Chondrocyte (in vitro differentiated cells): ENCODE measurements around the gene HDDC3. TPM values are rescaled to one million over a fixed set of nuclear protein-coding genes. Genes with fewer than 3 reads are reported as not detected.
A peak's percentile ranks its signal among the peaks of the same experiment; 100 is the strongest.

Source experiments
- DNase-seq: peaks from one replicate; pipeline ENCODE4 v3.0.0; 2021; ENCODE audit warnings: mixed read lengths, low spot score
- H3K27ac Mint-ChIP-seq: one replicate; pipeline ENCODE4 v1.8.0; 2021; ENCODE audit warnings: mild to moderate bottlenecking, moderate library complexity, mixed read lengths; ENCODE audit not compliant: unreplicated experiment
- H3K27me3 Mint-ChIP-seq: 2 replicates; pipeline ENCODE4 v1.8.0; 2021; ENCODE audit warnings: low read depth, mixed read lengths
- H3K36me3 Mint-ChIP-seq: 2 replicates; pipeline ENCODE4 v1.8.0; 2021; ENCODE audit warnings: low read depth, mixed read lengths
- H3K4me1 Mint-ChIP-seq: 2 replicates; pipeline ENCODE4 v1.8.0; 2021; ENCODE audit warnings: low read depth, mild to moderate bottlenecking, mixed read lengths
- H3K4me3 Mint-ChIP-seq: one replicate; pipeline ENCODE4 v1.8.0; 2021; ENCODE audit warnings: mild to moderate bottlenecking, moderate library complexity, mixed read lengths; ENCODE audit not compliant: unreplicated experiment
- H3K9me3 Mint-ChIP-seq: 2 replicates; pipeline ENCODE4 v1.8.0; 2021; ENCODE audit warnings: low read depth, mixed read lengths
- CTCF ChIP-seq: fragments of 200-600 bp; sonication (generic); IDR thresholded peaks from 2 replicates; pipeline ENCODE4 v1.5.0; 2021; ENCODE audit warnings: antibody characterized with exemption, mild to moderate bottlenecking, moderate library complexity
- total RNA-seq: library from RNA; stranded (reverse); gene quantifications from 3 replicates; pipeline ENCODE4 v1.2.1, GENCODE V29; 2021

Gene HDDC3
- total RNA-seq, 1 donor from 2014 or later, result 10.8 TPM

DNA sequence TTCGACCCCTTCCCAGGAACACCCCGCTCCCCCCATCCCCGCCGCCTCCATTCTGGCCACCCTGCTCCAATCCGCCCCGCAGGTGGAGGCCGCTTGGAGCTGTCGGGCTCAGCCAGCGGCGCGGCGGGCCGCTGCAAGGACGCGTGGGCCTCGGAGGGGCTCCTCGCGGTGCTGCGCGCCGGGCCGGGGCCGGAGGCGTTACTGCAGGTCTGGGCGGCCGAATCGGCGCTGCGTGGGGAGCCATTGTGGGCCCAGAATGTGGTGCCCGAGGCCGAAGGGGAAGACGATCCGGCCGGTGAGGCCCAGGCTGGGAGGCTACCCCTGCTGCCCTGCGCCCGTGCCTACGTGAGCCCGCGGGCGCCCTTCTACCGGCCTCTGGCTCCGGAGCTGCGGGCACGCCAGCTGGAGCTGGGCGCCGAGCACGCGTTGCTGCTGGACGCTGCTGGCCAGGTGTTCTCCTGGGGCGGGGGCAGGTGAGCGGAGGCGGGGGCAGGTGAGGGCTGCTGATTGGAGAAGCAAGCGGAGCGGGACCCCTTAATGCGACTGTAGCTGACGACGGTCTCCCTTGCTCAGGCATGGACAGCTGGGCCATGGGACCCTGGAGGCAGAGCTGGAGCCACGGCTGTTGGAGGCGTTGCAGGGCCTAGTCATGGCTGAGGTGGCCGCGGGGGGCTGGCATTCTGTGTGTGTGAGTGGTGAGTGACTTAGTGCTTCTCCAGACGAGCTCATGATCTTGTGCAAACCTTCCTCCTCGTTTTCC lies 24.9 kb upstream of the HDDC3 start:
- H3K27me3 Mint-ChIP-seq, result no peaks in the 10 kb centered on the region
- peak overlapping the region; percentile 68 for H3K27ac Mint-ChIP-seq
- TF ChIP-seq CTCF, result no peak
- H3K4me3 Mint-ChIP-seq, result peak overlapping the region; percentile 80
- H3K4me1 Mint-ChIP-seq, result peaks cover 33% of the 10 kb centered on the region
- no peaks in the 10 kb centered on the region for H3K9me3 Mint-ChIP-seq
- DNase-seq, result peak; percentile 75
- peaks cover 19% of the 10 kb centered on the region for H3K36me3 Mint-ChIP-seq

DNA sequence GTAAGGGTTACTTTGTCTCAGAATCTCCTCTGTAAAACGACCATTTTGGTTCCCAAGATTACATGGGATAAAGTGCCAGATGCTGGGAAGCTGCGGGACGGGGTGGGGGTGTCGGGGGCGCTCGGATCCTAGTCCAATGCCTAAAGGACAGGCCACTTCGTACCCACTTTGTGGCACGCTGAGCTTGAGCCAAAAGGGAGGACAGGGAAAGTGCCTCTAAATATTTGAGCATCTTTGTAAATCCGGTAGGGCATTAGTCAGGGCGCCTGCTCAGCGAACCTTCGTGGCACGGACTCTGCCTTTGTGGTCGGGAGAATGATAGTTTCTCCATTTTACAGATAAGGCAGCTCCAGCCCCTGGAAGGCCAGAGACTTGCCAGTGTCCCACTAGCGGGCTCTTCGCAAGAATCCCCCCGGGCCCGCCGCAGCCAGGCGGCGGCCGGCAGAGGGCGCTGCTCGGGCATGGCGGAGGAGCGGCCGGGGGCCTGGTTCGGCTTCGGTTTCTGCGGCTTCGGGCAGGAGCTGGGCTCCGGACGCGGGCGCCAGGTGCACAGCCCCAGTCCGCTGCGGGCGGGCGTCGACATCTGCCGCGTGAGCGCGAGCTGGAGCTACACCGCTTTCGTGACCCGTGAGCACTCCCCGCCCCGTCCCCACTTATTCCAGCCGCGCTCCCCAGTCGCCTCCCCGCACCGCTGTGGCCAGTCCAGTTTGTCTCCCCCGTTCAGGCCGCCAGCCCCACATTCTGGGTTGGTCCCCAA lies 24.1 kb upstream of the HDDC3 start:
- Mint-ChIP-seq H3K4me1 (peaks cover 33% of the 10 kb centered on the region), H3K36me3 (peaks cover 14% of the 10 kb centered on the region), H3K4me3 (peak overlapping the region; percentile 80), H3K27me3 (no peaks in the 10 kb centered on the region), H3K9me3 (no peaks in the 10 kb centered on the region), H3K27ac (peak overlapping the region; percentile 63)
- peak; percentile 99 for TF ChIP-seq CTCF
- peak; percentile 79 for DNase-seq

DNA sequence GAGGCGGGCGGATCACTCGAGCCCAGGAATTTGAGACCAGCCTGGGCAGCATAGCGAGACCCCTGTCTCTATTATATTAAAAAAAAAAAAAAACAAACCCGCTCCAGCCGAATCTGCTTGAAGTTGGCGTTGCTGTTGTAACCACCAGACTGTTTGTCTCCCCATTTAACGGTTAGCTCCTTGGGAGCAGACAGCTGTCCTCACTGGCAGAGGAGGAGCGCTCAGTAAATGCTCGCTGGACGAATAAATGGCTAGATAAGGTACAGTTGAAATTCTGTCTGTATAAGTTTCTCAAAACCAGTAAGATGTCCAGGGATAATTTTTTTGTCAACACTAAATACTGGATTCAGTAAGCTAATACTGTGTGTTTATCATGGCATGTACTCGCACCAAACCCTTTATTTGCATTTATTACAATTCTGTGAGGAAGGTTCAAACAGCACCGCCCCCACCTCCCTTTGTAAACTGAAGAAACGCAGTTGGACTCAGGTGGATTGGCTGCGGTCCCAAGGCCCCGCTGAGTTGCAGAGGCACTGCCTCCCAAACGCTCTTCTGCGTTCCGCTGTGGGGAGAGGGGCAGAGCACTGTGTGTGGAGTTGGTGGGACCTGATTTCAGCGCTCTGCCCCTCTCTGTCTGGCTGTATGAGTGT lies 23.4 kb upstream of the HDDC3 start:
- Mint-ChIP-seq H3K27me3 (no peaks in the 10 kb centered on the region), H3K9me3 (no peaks in the 10 kb centered on the region), H3K27ac (peak overlapping the region; percentile 63), H3K4me3 (peak overlapping the region; percentile 80), H3K4me1 (peaks cover 33% of the 10 kb centered on the region), H3K36me3 (peaks cover 10% of the 10 kb centered on the region)
- no peak for TF ChIP-seq CTCF
- peak; percentile 76 for DNase-seq

- H3K27ac Mint-ChIP-seq, result peak within 1 kb of the TSS; percentile 92
- H3K4me3 Mint-ChIP-seq, result peak within 1 kb of the TSS; percentile 80
- peak; percentile 98 for DNase-seq
- no peaks in the 10 kb centered on the region for H3K9me3 Mint-ChIP-seq
- no peaks in the 10 kb centered on the region for H3K27me3 Mint-ChIP-seq
- no peak for TF ChIP-seq CTCF
- H3K4me1 Mint-ChIP-seq, result peaks cover 29% of the 10 kb centered on the region
- H3K36me3 Mint-ChIP-seq, result peaks cover 10% of the 10 kb centered on the region
These were observed 22.6 kb upstream of the HDDC3 start, which contains the start of gene RCCD1 for GRCh38 chr15:90954712-90955623. RCCD1 (plus strand) TSS chr15:90954884; CDS start chr15:90956735, 1,851 bp downstream.
